ENCODE data around the gene BANP.
"Not testable (repeated sequence)": the region's sequence is repeated elsewhere in the genome, so short reads cannot be mapped to it uniquely, and the experiment has no call there.

Gene BANP

GRCh38 chr16:88090377-88091175 lies 139.3 kb downstream of the BANP start:
- peak in 3 of 10 donors; percentile 74 to 80 (median 80) for DNase-seq
- intact Hi-C loops (cut with DNase I), result not testable (repeated sequence)

- DNase-seq, result peak in 3 of 10 donors; percentile 74 to 91 (median 90)
- intact Hi-C loops (cut with DNase I), result not testable (repeated sequence)
Observed at GRCh38 chr16:88091221-88091971, 140.2 kb downstream of the BANP start.

- intact Hi-C loops (cut with DNase I), result not testable (repeated sequence)
Observed at GRCh38 chr16:88091972-88092302, 140.7 kb downstream of the BANP start.

GRCh38 chr16:88092791-88093555 lies 141.7 kb downstream of the BANP start:
- DNase-seq, result peak in 2 of 10 donors; percentile 56 to 62
- intact Hi-C loops (cut with DNase I), result not testable (repeated sequence)

More at GRCh38 chr16:88091972-88092302, 140.7 kb downstream of the BANP start:
- peak in 2 of 10 donors; percentile 38 to 39 for DNase-seq

GRCh38 chr16:88093556-88094252 lies 142.5 kb downstream of the BANP start:
- intact Hi-C loops (cut with DNase I), result not testable (repeated sequence)
- DNase-seq, result peak in 2 of 10 donors; percentile 57 to 75

- DNase-seq, result peak in 2 of 10 donors; percentile 47 to 74
- intact Hi-C loops (cut with DNase I), result not testable (repeated sequence)
Observed at GRCh38 chr16:88094253-88094575, 143.0 kb downstream of the BANP start.

- intact Hi-C loops (cut with DNase I), result not testable (repeated sequence)
- peak in 1 of 10 donors; percentile 4 for DNase-seq
Observed at GRCh38 chr16:88094900-88095299, 143.7 kb downstream of the BANP start.

- intact Hi-C loops (cut with DNase I); DNase-seq: not testable (repeated sequence)
Observed at GRCh38 chr16:88096659-88097058, 145.4 kb downstream of the BANP start.

GRCh38 chr16:88098731-88099562 lies 147.7 kb downstream of the BANP start:
- peak in 3 of 10 donors; percentile 61 to 71 (median 61) for DNase-seq
- intact Hi-C loops (cut with DNase I), result not testable (repeated sequence)

GRCh38 chr16:88099563-88099890 lies 148.3 kb downstream of the BANP start:
- intact Hi-C loops (cut with DNase I), result no loop called here
- peak in 2 of 10 donors; percentile 66 to 74 for DNase-seq

- peak in 2 of 10 donors; percentile 79 to 80 for DNase-seq
- intact Hi-C loops (cut with DNase I), result not testable (repeated sequence)
Observed at GRCh38 chr16:88099956-88100355, 148.7 kb downstream of the BANP start.

GRCh38 chr16:88100801-88101622 lies 149.8 kb downstream of the BANP start:
- intact Hi-C loops (cut with DNase I), result not testable (repeated sequence)
- peak in 2 of 10 donors; percentile 81 to 83 for DNase-seq

- DNase-seq, result peak in 2 of 10 donors; percentile 59 to 67
- intact Hi-C loops (cut with DNase I), result not testable (repeated sequence)
Observed at GRCh38 chr16:88101623-88102105, 150.4 kb downstream of the BANP start.

GRCh38 chr16:88102597-88102996 lies 151.4 kb downstream of the BANP start:
- intact Hi-C loops (cut with DNase I), result no loop called here
- peak in 2 of 10 donors; percentile 40 to 59 for DNase-seq

GRCh38 chr16:88103011-88103410 lies 151.8 kb downstream of the BANP start:
- intact Hi-C loops (cut with DNase I), result no loop called here
- peak in 2 of 10 donors; percentile 29 to 45 for DNase-seq

GRCh38 chr16:88103581-88104188 lies 152.5 kb downstream of the BANP start:
- intact Hi-C loops (cut with DNase I), result no loop called here
- DNase-seq, result peak in 2 of 10 donors; percentile 68 to 80

GRCh38 chr16:88104363-88104762 lies 153.1 kb downstream of the BANP start:
- intact Hi-C loops (cut with DNase I), result not testable (repeated sequence)
- DNase-seq, result peak in 2 of 10 donors; percentile 44 to 68
